NOMO-1 (cell line): ENCODE measurements around the gene FBL.

Source experiments
- DNase-seq, 2 experiments: peaks; one replicate each; lab custom pipeline; 2025; ENCODE audit not compliant: unreplicated experiment in 2 of 2; lab: John Stamatoyannopoulos, UW

FBL gene

DNA sequence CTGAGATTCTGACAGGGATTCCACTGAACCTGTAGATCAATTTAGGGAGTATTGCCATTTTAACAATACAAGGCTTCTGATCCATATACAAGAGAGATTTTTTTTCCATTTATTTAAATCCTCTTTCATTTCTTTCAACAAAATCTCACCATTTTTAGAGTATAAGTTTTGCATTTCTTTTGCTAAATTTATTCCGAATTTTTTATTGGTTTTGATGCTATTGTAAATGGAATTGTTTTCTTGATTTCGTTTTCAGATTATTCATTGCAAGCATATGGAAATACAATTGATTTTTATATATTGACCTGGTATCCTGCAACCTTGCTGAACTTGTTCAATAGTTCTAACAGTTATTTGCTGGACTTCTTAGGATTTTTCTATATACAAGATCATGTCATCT, 49.1 kb downstream of the FBL start:
- DNase-seq: no peak

DNA sequence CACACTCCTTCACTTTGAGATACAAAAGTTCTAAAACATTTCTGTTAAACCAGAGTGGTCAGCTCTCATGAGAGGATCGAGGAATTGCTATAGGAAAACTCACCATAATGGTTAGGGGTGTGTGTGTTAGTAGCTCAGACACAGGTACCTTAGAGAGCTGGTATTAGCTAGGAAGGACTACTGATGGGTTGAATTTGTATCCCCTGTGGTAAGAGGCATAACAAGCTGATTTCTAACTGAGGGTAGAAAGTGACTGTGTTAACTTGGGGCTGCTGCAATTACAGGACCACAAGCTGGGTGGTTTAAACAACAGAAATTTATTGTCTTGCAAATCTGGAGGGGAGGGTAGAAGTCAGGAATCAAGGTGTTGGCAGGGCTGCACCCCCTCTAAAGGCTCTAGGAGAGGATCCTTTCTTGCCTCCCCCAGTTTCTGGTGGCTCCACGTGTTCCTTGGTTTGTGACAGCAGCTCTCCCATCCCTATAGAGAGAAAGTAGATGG, 50.1 kb downstream of the FBL start:
- DNase-seq: no peak

DNA sequence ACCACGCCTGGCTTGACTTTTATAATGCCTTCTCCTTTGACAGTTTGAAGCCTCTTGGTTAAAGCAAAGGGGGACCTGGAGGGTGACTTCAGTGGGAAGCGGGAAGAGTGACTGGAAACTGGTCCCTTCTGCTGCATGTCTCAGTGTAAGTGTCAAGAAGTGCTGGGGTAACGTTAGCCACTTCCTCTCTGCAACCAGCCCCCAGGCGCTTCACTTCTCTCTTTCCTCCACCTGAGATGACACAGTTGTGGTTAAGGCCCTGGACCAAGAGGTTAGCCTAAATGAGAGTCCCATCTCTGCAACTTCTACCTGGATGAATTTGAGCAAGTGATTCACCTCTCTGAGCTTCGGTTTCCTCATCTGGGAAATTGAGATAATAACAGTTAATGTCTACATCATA, 51.2 kb downstream of the FBL start:
- peak in 1 of 2 experiments; percentile 5 for DNase-seq

DNA sequence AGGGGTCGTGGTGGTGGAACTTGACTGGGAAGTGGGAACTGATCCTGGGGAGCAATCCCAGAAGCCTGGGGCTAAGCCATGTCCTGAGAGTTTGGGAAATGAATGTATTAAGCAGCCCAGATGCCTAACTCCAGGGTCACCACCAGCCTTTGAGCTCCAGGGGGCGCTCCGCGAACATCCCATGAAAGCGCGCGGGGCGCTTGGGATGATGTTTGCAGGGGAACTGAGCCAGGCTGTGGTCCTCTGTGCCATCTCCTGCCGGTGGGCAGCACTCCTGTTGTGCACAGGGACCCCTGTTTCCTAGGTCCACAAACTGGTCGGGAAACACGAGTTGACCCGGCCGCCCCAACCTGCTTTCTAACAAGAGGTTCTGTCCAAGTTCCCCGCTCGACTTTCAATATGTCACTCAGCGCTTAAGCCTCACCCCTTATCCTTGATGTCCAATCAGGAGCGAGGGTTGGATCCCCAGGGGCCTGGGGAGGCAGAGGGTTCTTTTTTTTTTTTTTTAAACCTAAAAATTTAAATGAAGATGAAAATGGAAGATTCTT, 53.1 kb downstream of the FBL start:
- DNase-seq: peak; percentile 16 to 69

DNA sequence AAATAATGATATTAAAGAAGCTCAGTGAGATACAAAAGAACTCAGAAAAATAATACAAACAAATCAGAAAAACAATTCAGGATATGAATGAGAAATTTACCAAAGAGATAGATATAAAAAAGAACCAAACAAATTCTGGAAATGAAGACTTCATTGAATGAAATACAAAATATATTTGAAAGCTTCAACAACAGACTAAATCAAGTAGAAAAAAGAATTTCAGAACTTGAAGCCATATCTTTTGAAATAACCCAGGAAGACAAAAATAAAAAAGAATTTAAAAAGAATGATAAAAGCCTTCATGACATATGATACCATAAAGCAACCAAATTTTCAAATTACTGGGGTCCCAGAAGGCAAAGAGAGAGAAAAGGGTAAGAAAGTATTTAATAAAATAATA, 57.9 kb downstream of the FBL start:
- DNase-seq: no peak
